GM23338 (cell line): ENCODE results near the gene ZER1.

Experiments
- POLR2AphosphoS5 ChIP-seq: IDR thresholded peaks from 2 replicates; pipeline ENCODE4 v1.6.1; 2016; ENCODE audit warnings: antibody characterized with exemption, low read depth
- TF ChIP-seq, protein P1 (sequence below), 2 experiments: fragments of 200-600 bp in 1 of 2; sonication (generic) in 1 of 2; conservative IDR thresholded peaks; 2 replicates each; pipeline versions ENCODE4 v1.5.1 to v1.6.1; 2016 to 2017; ENCODE audit warnings: antibody characterized with exemption in 2 of 2, low read depth in 2 of 2, mild to moderate bottlenecking in 2 of 2, moderate library complexity in 1 of 2

GRCh38 chr9:128798896-128799295 lies 27.2 kb upstream of the ZER1 start:
- TF ChIP-seq, protein P1, sequence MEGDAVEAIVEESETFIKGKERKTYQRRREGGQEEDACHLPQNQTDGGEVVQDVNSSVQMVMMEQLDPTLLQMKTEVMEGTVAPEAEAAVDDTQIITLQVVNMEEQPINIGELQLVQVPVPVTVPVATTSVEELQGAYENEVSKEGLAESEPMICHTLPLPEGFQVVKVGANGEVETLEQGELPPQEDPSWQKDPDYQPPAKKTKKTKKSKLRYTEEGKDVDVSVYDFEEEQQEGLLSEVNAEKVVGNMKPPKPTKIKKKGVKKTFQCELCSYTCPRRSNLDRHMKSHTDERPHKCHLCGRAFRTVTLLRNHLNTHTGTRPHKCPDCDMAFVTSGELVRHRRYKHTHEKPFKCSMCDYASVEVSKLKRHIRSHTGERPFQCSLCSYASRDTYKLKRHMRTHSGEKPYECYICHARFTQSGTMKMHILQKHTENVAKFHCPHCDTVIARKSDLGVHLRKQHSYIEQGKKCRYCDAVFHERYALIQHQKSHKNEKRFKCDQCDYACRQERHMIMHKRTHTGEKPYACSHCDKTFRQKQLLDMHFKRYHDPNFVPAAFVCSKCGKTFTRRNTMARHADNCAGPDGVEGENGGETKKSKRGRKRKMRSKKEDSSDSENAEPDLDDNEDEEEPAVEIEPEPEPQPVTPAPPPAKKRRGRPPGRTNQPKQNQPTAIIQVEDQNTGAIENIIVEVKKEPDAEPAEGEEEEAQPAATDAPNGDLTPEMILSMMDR (conservative IDR thresholded peaks at IDR 0.05; ENCODE audit: low read depth in 2 of 2) = no peak
- TF ChIP-seq POLR2AphosphoS5 = no peak
